Keratinocyte (primary cell): ENCODE measurements around the gene ZEB1. TPM values are rescaled to one million over a fixed set of nuclear protein-coding genes. Genes with fewer than 3 reads are reported as not detected.

Experiments used
- DNase-seq: peaks from one replicate; pipeline ENCODE4 v3.0.0-alpha.2; 2011; ENCODE audit warnings: low read depth, missing footprints, low spot score
- FAIRE-seq: peaks from 2 replicates; lab custom pipeline; 2011; peaks lifted over from hg19 to GRCh38; lab: Jason Lieb, UNC
- H2AFZ ChIP-seq: 2 replicates; pipeline ENCODE4 v1.6.0; 2012; ENCODE audit warnings: low read length, control low read depth, inconsistent platforms; ENCODE audit not compliant: control insufficient read depth
- H3K27ac ChIP-seq: 2 replicates; pipeline ENCODE4 v1.5.1; 2011; ENCODE audit warnings: low read length; ENCODE audit not compliant: control insufficient read depth, insufficient read depth
- H3K27me3 ChIP-seq: 3 replicates; pipeline ENCODE4 v1.6.0; 2011; ENCODE audit warnings: low read length; ENCODE audit not compliant: control insufficient read depth, insufficient read depth; ENCODE audit errors: extremely low read depth
- H3K36me3 ChIP-seq, 2 experiments: 2 replicates in 1 of 2; 3 replicates in 1 of 2; pipeline ENCODE4 v1.5.1; 2011; ENCODE audit warnings: low read length in 2 of 2, mild to moderate bottlenecking in 1 of 2; ENCODE audit not compliant: control insufficient read depth in 2 of 2, insufficient read depth in 2 of 2; ENCODE audit errors: extremely low read depth in 1 of 2
- H3K4me1 ChIP-seq: 3 replicates; pipeline ENCODE4 v1.5.1; 2011; ENCODE audit warnings: low read length; ENCODE audit not compliant: control insufficient read depth, insufficient read depth; ENCODE audit errors: extremely low read depth
- H3K4me2 ChIP-seq: 3 replicates; pipeline ENCODE4 v1.6.0; 2011; ENCODE audit warnings: low read depth, low read length; ENCODE audit not compliant: control insufficient read depth, insufficient read depth; ENCODE audit errors: extremely low read depth
- H3K4me3 ChIP-seq, 3 experiments: fragments of 200-600 bp in 1 of 3; sonication (generic) in 1 of 3; 2 replicates in 2 of 3; 3 replicates in 1 of 3; pipeline ENCODE4 v1.5.1; 2011 to 2016; ENCODE audit warnings: low read length in 3 of 3, mild to moderate bottlenecking in 3 of 3, control low read depth in 2 of 3, inconsistent platforms in 1 of 3, low read depth in 1 of 3, mixed read lengths in 1 of 3, mixed run types in 1 of 3, moderate library complexity in 1 of 3; ENCODE audit not compliant: control insufficient read depth in 2 of 3, insufficient read depth in 2 of 3; ENCODE audit errors: extremely low read depth in 1 of 3
- H3K79me2 ChIP-seq: 2 replicates; pipeline ENCODE4 v1.6.0; 2012; ENCODE audit warnings: low read length; ENCODE audit not compliant: control insufficient read depth, insufficient read depth
- H3K9ac ChIP-seq: 3 replicates; pipeline ENCODE4 v1.6.0; 2011; ENCODE audit warnings: low read length; ENCODE audit not compliant: control insufficient read depth, insufficient read depth; ENCODE audit errors: extremely low read depth
- H3K9me1 ChIP-seq: 3 replicates; pipeline ENCODE4 v1.6.0; 2011; ENCODE audit warnings: low read length; ENCODE audit not compliant: control insufficient read depth, insufficient read depth; ENCODE audit errors: extremely low read depth
- H3K9me3 ChIP-seq: 2 replicates; pipeline ENCODE4 v1.5.1; 2012; ENCODE audit warnings: low read depth, low read length; ENCODE audit not compliant: control insufficient read depth
- H4K20me1 ChIP-seq: 3 replicates; pipeline ENCODE4 v1.6.0; 2011; ENCODE audit warnings: low read length; ENCODE audit not compliant: control insufficient read depth, insufficient read depth; ENCODE audit errors: extremely low read depth
- EZH2 ChIP-seq: IDR thresholded peaks from one replicate; pipeline ENCODE4 v1.6.1; 2012; ENCODE audit warnings: inconsistent platforms, mild to moderate bottlenecking, low read length, moderate library complexity
- dilution Hi-C: fragments of 300-500 bp; cut with MboI; formaldehyde crosslinking; loops from one replicate; pipeline ENCODE4 v1.7.0; 2020; ENCODE audit warnings: low sequenced_read_pairs; ENCODE audit not compliant: extremely low pct_ligation_motif_present
- polyA plus RNA-seq, 5 experiments: library from polyadenylated mRNA; depleted of rRNA in 3 of 5; stranded (reverse) in 3 of 5; stranded (forward) in 1 of 5; unstranded in 1 of 5; fragments of >200 nt; gene quantifications; 1 replicate in 1 of 5; 2 replicates in 3 of 5; 3 replicates in 1 of 5; pipeline versions ENCODE4 v1.2.1 to v1.2.3, GENCODE V29; 2011 to 2012; ENCODE audit warnings: missing spikeins in 2 of 5, low read depth in 1 of 5, low replicate concordance in 1 of 5
- TF ChIP-seq, protein P1 (sequence below), 3 experiments: IDR thresholded peaks in 1 of 3; conservative IDR thresholded peaks in 1 of 3; optimal IDR thresholded peaks in 1 of 3; 2 replicates in 2 of 3; 3 replicates in 1 of 3; pipeline versions ENCODE3 to v1.5.1; 2011; ENCODE audit warnings: low read length in 3 of 3, mild to moderate bottlenecking in 3 of 3, moderate library complexity in 2 of 3, control low read depth in 1 of 3, inconsistent platforms in 1 of 3; ENCODE audit not compliant: insufficient read depth in 2 of 3; ENCODE audit errors: extremely low read depth in 1 of 3

Gene ZEB1
- polyA plus RNA-seq, 1 donor (not counting 4 experiments of a cell fraction or from before 2014, with no cell fraction given): 0.96 TPM

DNA sequence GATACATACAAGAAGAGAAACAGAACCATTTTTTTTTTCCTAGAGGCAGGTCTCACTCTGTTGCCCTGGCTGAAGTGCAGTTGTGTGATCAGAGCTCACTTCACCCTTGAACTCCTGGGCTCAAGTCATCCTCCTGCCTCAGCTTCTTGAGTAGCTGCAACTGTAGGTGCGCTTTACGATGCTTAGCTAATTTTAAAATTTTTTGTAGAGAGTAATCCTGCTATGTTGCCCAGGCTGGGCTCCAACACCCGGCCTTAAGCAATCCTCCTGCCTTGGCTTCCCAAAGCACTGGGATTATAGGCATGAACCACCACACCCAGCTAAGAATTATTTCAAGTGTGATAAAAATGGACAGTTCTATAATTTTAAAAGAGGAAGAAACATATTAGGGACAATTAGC is 5.6 kb upstream of the ZEB1 start:
- peaks cover 6% of the 10 kb centered on the region for H3K4me1 ChIP-seq
- dilution Hi-C loops: no loop called here
- no peak for FAIRE-seq

DNA sequence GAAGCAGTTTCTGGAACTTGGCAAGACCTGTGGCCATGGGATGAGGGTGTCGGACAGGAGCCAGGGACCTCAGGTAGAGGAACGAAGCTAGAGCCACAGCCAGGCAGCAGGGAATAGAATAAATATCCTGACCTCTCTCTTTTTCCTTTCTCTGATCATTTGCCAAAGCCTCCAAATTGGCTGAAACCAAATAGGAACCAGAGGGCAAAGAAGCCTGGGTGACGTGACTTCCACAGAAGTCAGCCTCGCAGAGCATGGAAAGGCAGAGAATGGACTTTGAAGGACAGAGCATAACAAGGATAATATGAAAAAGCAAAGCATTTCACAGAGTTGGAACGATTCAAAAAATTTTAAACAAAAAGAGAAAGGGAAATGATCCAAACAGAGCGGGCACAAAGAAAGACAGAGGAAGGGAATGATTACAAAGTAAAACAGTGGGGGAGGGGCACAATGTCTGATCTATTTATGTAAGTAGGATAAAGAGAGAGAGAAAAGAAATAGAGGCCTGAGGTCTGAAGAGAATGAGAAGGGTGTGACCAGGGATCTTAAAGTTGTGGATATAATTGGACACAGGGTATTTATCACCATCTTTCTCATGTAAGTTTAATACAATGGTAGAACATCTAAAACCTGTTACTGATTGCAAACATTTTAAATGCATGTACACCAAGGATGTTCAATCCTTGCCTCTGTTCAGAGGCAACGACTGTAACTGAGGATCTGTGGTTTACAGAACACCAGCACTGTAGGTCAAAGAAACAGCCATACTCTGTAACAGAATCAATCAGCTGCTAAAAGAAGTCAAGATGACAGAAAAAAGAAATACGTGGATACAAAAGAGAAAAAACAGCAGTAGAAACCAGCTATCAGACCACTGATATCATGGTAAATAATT is 4.5 kb upstream of the ZEB1 start:
- Histone ChIP-seq H3K4me1 (peaks cover 6% of the 10 kb centered on the region), H3K4me2 (no peak overlapping the region), H3K9me1 (no peaks in the 10 kb centered on the region), H3K27ac (no peak overlapping the region), H3K9ac (no peak overlapping the region), H3K36me3 (no peaks in the 10 kb centered on the region), H3K4me3 (no peak overlapping the region), H3K79me2 (peaks cover 2% of the 10 kb centered on the region), H2AFZ (no peak overlapping the region), H3K27me3 (no peaks in the 10 kb centered on the region), H4K20me1 (no peaks in the 10 kb centered on the region), H3K9me3 (no peaks in the 10 kb centered on the region)
- FAIRE-seq (no peak), DNase-seq (no peak)
- dilution Hi-C loops: no loop called here
- TF ChIP-seq, protein P1, sequence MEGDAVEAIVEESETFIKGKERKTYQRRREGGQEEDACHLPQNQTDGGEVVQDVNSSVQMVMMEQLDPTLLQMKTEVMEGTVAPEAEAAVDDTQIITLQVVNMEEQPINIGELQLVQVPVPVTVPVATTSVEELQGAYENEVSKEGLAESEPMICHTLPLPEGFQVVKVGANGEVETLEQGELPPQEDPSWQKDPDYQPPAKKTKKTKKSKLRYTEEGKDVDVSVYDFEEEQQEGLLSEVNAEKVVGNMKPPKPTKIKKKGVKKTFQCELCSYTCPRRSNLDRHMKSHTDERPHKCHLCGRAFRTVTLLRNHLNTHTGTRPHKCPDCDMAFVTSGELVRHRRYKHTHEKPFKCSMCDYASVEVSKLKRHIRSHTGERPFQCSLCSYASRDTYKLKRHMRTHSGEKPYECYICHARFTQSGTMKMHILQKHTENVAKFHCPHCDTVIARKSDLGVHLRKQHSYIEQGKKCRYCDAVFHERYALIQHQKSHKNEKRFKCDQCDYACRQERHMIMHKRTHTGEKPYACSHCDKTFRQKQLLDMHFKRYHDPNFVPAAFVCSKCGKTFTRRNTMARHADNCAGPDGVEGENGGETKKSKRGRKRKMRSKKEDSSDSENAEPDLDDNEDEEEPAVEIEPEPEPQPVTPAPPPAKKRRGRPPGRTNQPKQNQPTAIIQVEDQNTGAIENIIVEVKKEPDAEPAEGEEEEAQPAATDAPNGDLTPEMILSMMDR (optimal IDR thresholded peaks at IDR 0.05 in 1 of 3, IDR thresholded peaks at IDR 0.05 in 1 of 3, conservative IDR thresholded peaks at IDR 0.05 in 1 of 3; ENCODE audit: extremely low read depth in 1 of 3, insufficient read depth in 2 of 3, low read length in 3 of 3): no peak
- no peak for TF ChIP-seq EZH2

More for the DNA sequence above, 5.6 kb upstream of the ZEB1 start:
- Histone ChIP-seq H3K27ac (no peak overlapping the region), H2AFZ (no peak overlapping the region), H3K9me1 (no peaks in the 10 kb centered on the region), H4K20me1 (no peaks in the 10 kb centered on the region), H3K9ac (no peak overlapping the region), H3K79me2 (peaks cover 2% of the 10 kb centered on the region), H3K9me3 (no peaks in the 10 kb centered on the region), H3K4me3 (no peak overlapping the region), H3K4me2 (no peak overlapping the region), H3K27me3 (no peaks in the 10 kb centered on the region), H3K36me3 (no peaks in the 10 kb centered on the region)
- DNase-seq: no peak
- TF ChIP-seq, protein P1 (optimal IDR thresholded peaks at IDR 0.05 in 1 of 3, IDR thresholded peaks at IDR 0.05 in 1 of 3, conservative IDR thresholded peaks at IDR 0.05 in 1 of 3; ENCODE audit: extremely low read depth in 1 of 3, insufficient read depth in 2 of 3, low read length in 3 of 3): no peak
